Sigmoid colon (tissue), 7 donors: ENCODE measurements around the gene ADCY7. TPM values are rescaled to one million over a fixed set of nuclear protein-coding genes. Genes with fewer than 3 reads are reported as not detected.

Experiments used
- DNase-seq: peaks from one replicate; pipeline ENCODE4 v3.0.0-alpha.2; 2019
- H3K27ac ChIP-seq, 4 donors: fragments of 200-600 bp; sonication (generic); one replicate each; pipeline ENCODE4 v1.5.1; 2016 to 2019; ENCODE audit warnings: mild to moderate bottlenecking in 1 of 4
- H3K27me3 ChIP-seq, 3 donors: fragments of 200-600 bp; sonication (generic); one replicate each; pipeline ENCODE4 v1.5.1; 2019; ENCODE audit warnings: mild to moderate bottlenecking in 1 of 3
- H3K36me3 ChIP-seq, 4 donors: fragments of 200-600 bp; sonication (generic); one replicate each; pipeline ENCODE4 v1.5.1; 2016 to 2019
- H3K4me1 ChIP-seq, 4 donors: fragments of 200-600 bp; sonication (generic); one replicate each; pipeline ENCODE4 v1.5.1; 2017 to 2019
- H3K4me3 ChIP-seq, 4 donors: fragments of 200-600 bp; sonication (generic); one replicate each; pipeline ENCODE4 v1.5.1; 2017 to 2019; ENCODE audit warnings: mild to moderate bottlenecking in 2 of 4, moderate library complexity in 1 of 4
- H3K9me3 ChIP-seq, 4 donors: fragments of 200-600 bp in 3 of 4; sonication (generic) in 3 of 4; one replicate each; pipeline versions ENCODE4 v1.5.1 to v1.6.1; 2013 to 2019
- EP300 ChIP-seq, 4 donors: sonication (generic); formaldehyde crosslinking; IDR thresholded peaks; one replicate each; pipeline ENCODE4 v1.6.1; 2017; ENCODE audit warnings: antibody characterized with exemption in 4 of 4
- POLR2A ChIP-seq, 2 donors: fragments of 450-650 bp; IDR thresholded peaks; one replicate each; pipeline ENCODE4 v1.6.1; 2016; ENCODE audit warnings: antibody characterized with exemption in 2 of 2, mild to moderate bottlenecking in 2 of 2, moderate library complexity in 2 of 2
- POLR2AphosphoS5 ChIP-seq, 4 donors: sonication (generic); formaldehyde crosslinking; IDR thresholded peaks; one replicate each; pipeline ENCODE4 v1.6.1; 2017; ENCODE audit warnings: antibody characterized with exemption in 4 of 4
- WGBS, 2 donors: extraction: QIAGEN DNeasy Blood & Tissue Kit; methylation state at CpG; one replicate each; pipeline ENCODE4 v1.1.7; 2013; 5-methylcytosine and 5-hydroxymethylcytosine counted together
- intact Hi-C: fragments of 100-400 bp; cut with DNase I; formaldehyde crosslinking; loops from one replicate; pipeline ENCODE4 v1.15.1; 2023
- polyA plus RNA-seq, 3 donors: library from polyadenylated mRNA; stranded (reverse); fragments of 200-250 nt; gene quantifications; one replicate each; pipeline ENCODE4 v1.2.3, GENCODE V29; 2013
- total RNA-seq, 4 donors: library from RNA; depleted of rRNA; stranded (reverse); fragments of >200 nt; gene quantifications; one replicate each; pipeline ENCODE4 v1.1.0, GENCODE V29; 2016
- TF ChIP-seq, protein P1 (sequence below), 4 experiments: fragments of 450-650 bp in 3 of 4; fragments of 200-600 bp in 1 of 4; IDR thresholded peaks; one replicate each; pipeline ENCODE4 v1.5.1; 2016 to 2019; ENCODE audit warnings: antibody characterized with exemption in 4 of 4, mild to moderate bottlenecking in 3 of 4, moderate library complexity in 2 of 4
- donor health status: healthy with polysubstance abuse.
- donor health status: Bipolar disorder and iron deficiency.
- donor health status: healthy.

The ADCY7 gene
- total and polyA plus RNA-seq, 7 donors = 1.2 to 24.0 (median 10.2) TPM

DNA sequence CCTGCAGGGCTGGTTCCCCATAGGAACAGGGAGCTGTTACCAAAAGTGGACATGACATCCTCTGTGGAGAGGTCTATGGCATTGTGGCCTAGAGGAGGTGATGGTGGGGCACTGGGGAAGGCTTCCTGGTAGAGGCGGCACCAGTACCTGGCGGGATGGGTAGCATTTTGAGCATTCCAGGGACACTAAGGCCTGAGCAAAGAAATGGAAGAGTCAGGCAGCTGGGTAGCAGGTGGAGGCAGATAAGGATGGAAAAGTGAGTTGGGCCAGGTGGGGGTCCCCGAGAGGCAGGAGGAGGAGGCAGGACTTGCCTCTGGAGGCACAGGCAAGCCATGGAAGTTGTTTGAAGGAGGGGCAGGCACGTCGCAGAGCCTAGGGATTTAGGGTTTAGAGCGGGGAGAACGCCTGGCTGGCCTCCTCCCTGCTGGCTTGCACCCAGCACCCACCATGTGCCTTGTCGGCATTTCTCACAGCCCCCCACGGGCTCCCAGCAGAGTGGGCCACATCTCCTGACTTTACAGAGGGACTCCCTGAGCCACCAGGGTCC is 5.1 kb upstream of the ADCY7 start:
- no peak overlapping the region for H3K27ac ChIP-seq
- peak; percentile 52 for DNase-seq
- H3K4me3 ChIP-seq = no peak overlapping the region
- intact Hi-C loops = no loop called here
- 82 to 85% methylated on average over 9 of the region's 9 CpGs for WGBS, 2 donors
- H3K9me3 ChIP-seq = no peaks in the 10 kb centered on the region
- no peaks in the 10 kb centered on the region for H3K36me3 ChIP-seq
- TF ChIP-seq EP300 (IDR thresholded peaks at IDR 0.05) (no peak), POLR2A (IDR thresholded peaks at IDR 0.05) (no peak), POLR2AphosphoS5 (IDR thresholded peaks at IDR 0.05) (no peak)
- TF ChIP-seq, protein P1, sequence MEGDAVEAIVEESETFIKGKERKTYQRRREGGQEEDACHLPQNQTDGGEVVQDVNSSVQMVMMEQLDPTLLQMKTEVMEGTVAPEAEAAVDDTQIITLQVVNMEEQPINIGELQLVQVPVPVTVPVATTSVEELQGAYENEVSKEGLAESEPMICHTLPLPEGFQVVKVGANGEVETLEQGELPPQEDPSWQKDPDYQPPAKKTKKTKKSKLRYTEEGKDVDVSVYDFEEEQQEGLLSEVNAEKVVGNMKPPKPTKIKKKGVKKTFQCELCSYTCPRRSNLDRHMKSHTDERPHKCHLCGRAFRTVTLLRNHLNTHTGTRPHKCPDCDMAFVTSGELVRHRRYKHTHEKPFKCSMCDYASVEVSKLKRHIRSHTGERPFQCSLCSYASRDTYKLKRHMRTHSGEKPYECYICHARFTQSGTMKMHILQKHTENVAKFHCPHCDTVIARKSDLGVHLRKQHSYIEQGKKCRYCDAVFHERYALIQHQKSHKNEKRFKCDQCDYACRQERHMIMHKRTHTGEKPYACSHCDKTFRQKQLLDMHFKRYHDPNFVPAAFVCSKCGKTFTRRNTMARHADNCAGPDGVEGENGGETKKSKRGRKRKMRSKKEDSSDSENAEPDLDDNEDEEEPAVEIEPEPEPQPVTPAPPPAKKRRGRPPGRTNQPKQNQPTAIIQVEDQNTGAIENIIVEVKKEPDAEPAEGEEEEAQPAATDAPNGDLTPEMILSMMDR (IDR thresholded peaks at IDR 0.05) = no peak
- no peaks in the 10 kb centered on the region for H3K27me3 ChIP-seq
- H3K4me1 ChIP-seq = peaks cover 0 to 17% (median 13%) of the 10 kb centered on the region in 4 donors

DNA sequence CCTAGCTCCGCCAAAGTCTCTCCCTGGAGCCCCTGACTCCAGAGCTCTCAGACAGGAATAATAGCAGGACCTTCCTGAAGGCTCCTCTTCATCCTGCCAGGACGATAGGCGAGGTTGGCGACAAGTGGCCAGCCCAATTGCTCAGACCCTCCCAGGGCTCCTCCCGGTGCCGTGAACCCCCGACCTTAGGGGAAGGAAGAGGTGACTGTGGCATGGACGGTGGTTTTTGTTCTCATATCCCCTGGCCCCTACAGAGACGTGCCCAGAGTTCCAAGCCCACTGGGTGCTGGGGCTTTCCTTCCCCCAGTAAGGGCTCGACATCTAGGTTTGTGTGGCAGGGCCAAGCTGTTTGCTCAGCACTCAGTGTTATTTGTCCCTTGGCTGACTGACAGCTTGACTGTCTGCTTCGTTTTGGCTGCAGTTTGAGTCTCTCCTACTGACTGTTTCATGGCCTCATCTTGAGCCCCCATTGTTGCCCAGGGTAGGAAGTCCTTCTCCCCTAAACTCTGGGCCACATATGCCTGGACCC is 4.6 kb upstream of the ADCY7 start:
- Histone ChIP-seq H3K27ac (no peak overlapping the region), H3K36me3 (no peaks in the 10 kb centered on the region), H3K9me3 (no peaks in the 10 kb centered on the region), H3K4me3 (no peak overlapping the region), H3K4me1 (peaks cover 0 to 23% (median 18%) of the 10 kb centered on the region in 4 donors), H3K27me3 (no peaks in the 10 kb centered on the region)
- peak; percentile 61 for DNase-seq
- intact Hi-C loops = no loop called here
- 57% methylated on average over 11 of the region's 11 CpGs for WGBS, 2 donors
- TF ChIP-seq POLR2AphosphoS5 (IDR thresholded peaks at IDR 0.05) (no peak), EP300 (IDR thresholded peaks at IDR 0.05) (no peak), POLR2A (IDR thresholded peaks at IDR 0.05) (no peak)
- TF ChIP-seq, protein P1 (IDR thresholded peaks at IDR 0.05) = no peak

DNA sequence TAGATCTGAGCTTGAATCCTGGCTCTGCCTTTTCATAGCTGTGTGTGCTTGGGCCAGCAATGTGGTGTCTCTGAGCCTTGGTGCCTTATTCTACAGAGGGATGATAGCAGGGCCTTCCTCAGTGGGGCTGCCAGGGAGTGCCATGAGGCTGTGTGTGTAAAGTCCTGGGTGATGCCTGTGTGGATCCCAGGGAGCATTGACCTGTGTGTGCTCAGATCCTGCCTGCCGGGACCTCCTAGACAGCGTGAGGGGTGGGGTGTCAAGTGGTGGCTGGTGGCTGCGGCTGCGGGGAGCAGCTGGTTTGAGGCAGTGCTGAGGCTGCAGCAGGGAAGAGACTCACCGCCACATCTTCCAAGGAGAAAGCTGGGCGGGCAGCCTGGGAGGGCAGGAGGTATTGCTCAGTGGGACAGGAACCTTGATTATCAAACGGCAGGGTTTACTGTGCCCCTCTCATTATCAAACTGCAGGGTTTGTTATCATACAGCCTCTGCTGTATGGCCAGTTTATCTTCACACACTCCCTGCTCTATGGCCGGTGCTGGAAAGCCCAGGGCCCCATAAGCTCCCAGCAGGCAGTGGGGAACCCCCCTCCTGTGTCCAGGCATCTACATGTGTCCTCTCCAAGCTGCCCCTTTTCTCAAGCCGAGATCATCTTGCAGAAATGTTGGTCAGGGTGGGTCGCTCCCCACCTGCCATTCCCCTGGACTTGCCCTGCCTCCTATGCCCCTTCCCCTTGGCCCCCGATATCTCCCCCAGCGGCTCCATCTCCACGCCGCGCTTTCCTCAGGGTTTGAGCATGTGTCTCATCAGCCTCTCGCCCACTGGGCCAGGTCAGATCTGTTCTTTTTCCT is 3.1 kb upstream of the ADCY7 start:
- intact Hi-C loops = no loop called here
- 89 to 91% methylated on average over 16 of the region's 16 CpGs for WGBS, 2 donors
- Histone ChIP-seq H3K27me3 (no peaks in the 10 kb centered on the region), H3K27ac (no peak overlapping the region), H3K4me1 (peaks cover 0 to 23% (median 18%) of the 10 kb centered on the region in 4 donors), H3K36me3 (no peaks in the 10 kb centered on the region), H3K4me3 (no peak overlapping the region), H3K9me3 (no peaks in the 10 kb centered on the region)
- no peak for DNase-seq
- TF ChIP-seq POLR2AphosphoS5 (IDR thresholded peaks at IDR 0.05) (no peak), EP300 (IDR thresholded peaks at IDR 0.05) (no peak), POLR2A (IDR thresholded peaks at IDR 0.05) (no peak)
- TF ChIP-seq, protein P1 (IDR thresholded peaks at IDR 0.05) = no peak

DNA sequence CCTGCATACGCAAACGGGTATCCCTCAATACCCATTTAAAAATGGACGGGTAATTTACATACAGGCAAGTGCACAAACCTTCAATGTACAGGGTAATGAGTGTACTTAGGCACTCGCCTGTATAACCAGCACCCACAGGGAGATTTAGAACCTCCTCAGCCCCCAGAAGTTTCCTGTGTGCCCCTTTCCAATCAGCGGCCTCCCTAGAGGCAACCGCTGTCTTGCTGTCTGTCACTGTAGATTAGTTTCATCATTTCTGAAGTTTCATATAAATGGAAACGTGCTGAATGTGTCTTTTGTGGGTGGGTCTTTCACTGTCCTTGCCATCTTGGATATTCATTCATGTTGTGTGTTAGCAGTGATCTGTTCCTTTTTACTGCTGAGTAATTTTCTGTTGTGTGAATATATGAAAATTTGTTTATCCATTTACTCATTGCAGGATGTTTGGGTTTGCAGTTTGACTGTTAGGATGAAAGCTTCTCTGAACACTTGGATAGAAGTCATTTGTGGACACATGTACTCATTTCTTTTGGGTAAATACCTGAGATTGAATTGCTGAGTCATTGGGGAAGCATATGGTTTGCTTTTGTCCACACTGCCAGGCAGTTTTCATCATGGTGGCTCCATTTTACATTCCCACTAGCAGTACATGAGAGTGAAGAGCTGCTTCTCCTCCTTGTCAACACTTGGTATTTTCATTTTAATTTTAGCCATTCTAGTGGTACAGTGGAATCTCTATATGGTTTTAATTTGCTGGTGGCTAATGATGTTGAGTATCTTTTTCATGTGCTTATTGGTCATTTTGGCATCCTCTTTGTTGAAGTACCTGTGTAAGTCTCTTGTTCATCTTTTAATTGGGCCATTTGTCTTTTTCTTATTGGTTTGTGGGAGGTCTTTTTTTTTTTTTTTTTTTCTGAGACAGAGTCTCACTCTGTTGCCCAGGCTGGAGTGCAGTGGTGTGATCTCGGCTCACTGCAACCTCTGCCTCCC is 2.1 kb upstream of the ADCY7 start:
- intact Hi-C loops = no loop called here
- WGBS, 2 donors = 74 to 85% methylated on average over 8 of the region's 8 CpGs
- TF ChIP-seq EP300 (IDR thresholded peaks at IDR 0.05) (no peak), POLR2A (IDR thresholded peaks at IDR 0.05) (no peak), POLR2AphosphoS5 (IDR thresholded peaks at IDR 0.05) (no peak)
- TF ChIP-seq, protein P1 (IDR thresholded peaks at IDR 0.05) = no peak
- Histone ChIP-seq H3K27me3 (no peaks in the 10 kb centered on the region), H3K4me3 (no peak overlapping the region), H3K4me1 (peaks cover 0 to 19% (median 17%) of the 10 kb centered on the region in 4 donors), H3K9me3 (no peaks in the 10 kb centered on the region), H3K27ac (no peak overlapping the region), H3K36me3 (no peaks in the 10 kb centered on the region)
- no peak for DNase-seq
